Hepatocyte (in vitro differentiated cells): Measurements from ENCODE around the gene TCEA3.

ENCODE experiments used
- EZH2 ChIP-seq: fragments of 200-600 bp; sonication (generic); IDR thresholded peaks from 2 replicates; pipeline ENCODE4 v1.6.1; 2016; ENCODE audit warnings: antibody characterized with exemption, mild to moderate bottlenecking, borderline replicate concordance
- EZH2phosphoT487 ChIP-seq: fragments of 200-600 bp; sonication (generic); IDR thresholded peaks from one replicate; pipeline ENCODE4 v1.6.1; 2018; ENCODE audit warnings: antibody characterized with exemption, mild to moderate bottlenecking, low read depth, moderate library complexity; ENCODE audit not compliant: unreplicated experiment, severe bottlenecking
- TF ChIP-seq, protein P1 (sequence below): fragments of 200-600 bp; sonication (generic); IDR thresholded peaks from 2 replicates; pipeline ENCODE4 v1.5.1; 2016; ENCODE audit warnings: antibody characterized with exemption, mild to moderate bottlenecking; ENCODE audit not compliant: poor library complexity

DNA sequence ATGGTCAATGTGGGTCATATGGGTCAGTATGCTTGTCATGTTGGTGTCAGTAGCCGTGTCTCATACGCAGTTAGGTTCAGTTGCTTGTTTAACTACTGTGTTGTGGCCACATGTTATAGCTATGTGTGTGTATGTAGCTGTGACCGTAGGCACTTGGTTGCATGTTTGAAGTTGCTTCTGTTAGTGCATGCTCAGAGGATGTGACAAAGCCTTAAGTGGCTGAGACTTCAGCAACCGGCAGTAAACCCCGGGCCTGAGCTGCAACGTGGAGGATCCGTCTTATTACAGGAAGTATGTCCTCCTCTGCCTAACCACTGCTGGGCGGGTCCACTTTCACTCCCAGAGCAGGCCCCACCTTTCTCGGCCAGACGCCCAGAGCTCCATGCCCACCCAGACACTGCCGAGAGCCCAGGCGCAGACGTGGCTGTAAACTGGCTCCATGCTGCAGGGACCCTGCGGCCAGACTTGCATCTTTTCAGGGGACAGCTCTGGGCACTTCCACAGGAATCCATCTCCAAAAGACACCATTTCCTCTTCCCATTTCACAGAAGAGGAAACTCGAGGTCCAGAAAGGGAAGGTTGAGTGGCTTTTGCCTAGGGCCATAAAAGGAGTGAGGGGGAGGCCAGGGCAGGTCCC, 2.2 kb downstream of the TCEA3 start:
- TF ChIP-seq, protein P1, sequence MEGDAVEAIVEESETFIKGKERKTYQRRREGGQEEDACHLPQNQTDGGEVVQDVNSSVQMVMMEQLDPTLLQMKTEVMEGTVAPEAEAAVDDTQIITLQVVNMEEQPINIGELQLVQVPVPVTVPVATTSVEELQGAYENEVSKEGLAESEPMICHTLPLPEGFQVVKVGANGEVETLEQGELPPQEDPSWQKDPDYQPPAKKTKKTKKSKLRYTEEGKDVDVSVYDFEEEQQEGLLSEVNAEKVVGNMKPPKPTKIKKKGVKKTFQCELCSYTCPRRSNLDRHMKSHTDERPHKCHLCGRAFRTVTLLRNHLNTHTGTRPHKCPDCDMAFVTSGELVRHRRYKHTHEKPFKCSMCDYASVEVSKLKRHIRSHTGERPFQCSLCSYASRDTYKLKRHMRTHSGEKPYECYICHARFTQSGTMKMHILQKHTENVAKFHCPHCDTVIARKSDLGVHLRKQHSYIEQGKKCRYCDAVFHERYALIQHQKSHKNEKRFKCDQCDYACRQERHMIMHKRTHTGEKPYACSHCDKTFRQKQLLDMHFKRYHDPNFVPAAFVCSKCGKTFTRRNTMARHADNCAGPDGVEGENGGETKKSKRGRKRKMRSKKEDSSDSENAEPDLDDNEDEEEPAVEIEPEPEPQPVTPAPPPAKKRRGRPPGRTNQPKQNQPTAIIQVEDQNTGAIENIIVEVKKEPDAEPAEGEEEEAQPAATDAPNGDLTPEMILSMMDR: no peak
- no peak for TF ChIP-seq EZH2phosphoT487
- TF ChIP-seq EZH2: no peak
